A204.1 (cell line): ENCODE data around the gene C20orf204.

Experiments
- FAIRE-seq: peaks from 2 replicates; lab custom pipeline; 2012; peaks lifted over from hg19 to GRCh38; lab: Jason Lieb, UNC

C20orf204 gene

DNA sequence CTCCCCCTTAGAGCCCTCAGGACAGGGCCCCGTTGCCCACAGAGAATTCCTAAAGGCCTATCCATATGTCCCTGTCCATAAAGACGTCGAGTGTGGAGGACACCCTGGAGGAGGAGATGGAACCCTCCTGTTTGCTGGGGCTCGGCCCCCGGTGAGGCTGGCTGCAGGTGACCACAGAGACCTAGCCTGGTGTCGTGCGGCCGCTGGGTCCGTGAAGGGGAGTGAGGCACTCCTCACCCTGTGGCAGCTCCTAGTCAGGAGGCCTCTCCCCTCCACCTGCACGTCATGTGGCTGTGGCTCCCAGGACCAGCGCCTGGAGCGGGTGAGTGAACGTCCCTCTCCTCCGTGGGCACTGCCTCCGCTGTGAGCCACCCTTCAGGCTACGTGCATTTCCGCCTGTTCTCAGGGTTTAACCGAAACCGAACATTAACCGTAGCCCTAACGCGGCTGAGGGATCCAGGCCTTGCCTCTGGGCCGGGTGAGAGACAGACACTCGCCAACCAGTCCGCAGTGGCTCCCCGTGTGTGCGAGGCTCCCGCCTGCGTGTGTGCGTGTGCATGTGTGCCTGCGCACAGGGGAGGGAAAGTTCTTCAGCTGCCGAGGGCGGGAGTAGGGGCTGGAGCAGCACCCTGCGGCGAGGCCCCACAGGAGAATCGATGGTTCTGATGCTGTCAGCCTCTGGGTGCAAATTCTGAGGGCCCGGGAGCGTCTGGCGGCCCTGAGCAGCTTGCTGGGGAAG is 21.1 kb downstream of the C20orf204 start:
- FAIRE-seq, result no peak

DNA sequence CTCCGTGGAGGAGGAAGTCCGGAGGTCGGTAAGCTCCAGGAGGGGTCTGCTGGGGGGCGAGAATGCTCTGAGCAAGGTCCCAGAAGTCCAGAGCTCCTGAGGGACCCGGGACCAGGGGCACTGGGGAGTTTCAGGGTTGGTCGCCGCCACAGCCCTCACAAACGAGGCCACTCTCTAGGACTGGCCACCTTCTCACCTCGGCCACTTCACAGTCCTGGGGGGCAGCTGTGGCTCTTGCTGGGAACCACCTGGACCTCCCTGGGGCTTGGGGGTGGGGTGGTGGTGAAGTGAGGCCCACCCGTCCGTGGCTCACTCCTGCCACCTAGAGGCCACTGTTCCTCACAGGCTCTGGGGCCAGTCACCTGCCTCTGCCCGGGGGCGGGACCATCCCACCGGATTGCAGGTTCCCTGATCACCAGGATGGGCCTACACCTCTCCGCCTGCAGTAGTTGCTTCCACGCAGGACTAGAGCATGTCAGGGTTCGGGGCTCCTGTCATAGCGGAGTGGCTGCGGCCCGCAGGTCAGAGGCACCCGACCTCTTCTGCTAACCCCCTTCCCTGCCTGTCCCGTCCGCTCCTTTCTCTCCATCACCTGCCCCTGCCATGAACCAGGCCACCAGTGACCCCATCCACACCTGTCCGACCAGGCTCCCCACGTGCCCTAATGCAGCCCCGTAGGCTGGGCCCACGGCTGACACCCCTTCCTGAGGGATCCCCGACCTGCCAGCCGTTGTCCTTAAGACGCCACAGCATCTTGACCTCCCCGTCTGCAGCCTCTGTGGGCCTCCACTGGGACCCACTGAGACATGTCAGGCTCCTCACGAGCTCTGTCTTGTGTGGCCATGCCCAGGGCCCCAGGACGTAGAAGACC is 21.9 kb downstream of the C20orf204 start:
- FAIRE-seq, result no peak

DNA sequence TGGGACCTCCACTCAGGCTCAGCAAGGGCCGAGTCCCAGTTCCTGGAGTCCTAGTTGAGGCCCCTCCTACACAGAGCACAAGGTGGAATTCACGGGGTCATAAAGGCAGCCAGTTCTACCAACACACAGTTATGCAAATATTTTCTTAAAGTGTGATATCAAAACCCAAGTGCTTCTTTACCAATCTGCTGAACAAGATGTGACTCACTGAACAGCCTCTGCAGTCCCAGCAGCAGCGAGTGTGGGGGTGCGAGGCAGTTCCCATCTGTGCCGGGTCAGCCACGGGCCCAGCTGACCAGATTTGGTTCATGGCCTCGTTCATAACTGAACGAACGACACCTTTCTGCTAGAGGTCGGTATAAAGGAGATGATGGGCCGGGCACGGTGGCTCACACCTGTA is 22.6 kb downstream of the C20orf204 start:
- no peak for FAIRE-seq

DNA sequence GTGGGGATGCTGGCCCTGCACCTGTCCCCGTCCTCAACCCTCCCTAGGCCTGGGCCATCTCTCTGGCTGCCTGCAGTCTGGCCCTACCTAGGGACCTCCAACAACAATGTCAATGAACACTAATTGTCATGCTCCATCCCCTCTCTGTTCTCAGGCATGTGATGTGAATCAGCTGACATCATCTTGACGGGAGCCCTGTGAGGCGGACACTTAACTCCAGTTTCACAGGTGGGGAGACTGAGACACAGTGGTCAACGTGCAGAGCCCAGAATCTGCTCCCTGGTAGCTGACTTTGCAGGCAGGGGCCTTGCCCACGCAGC is 26.3 kb downstream of the C20orf204 start:
- no peak for FAIRE-seq

DNA sequence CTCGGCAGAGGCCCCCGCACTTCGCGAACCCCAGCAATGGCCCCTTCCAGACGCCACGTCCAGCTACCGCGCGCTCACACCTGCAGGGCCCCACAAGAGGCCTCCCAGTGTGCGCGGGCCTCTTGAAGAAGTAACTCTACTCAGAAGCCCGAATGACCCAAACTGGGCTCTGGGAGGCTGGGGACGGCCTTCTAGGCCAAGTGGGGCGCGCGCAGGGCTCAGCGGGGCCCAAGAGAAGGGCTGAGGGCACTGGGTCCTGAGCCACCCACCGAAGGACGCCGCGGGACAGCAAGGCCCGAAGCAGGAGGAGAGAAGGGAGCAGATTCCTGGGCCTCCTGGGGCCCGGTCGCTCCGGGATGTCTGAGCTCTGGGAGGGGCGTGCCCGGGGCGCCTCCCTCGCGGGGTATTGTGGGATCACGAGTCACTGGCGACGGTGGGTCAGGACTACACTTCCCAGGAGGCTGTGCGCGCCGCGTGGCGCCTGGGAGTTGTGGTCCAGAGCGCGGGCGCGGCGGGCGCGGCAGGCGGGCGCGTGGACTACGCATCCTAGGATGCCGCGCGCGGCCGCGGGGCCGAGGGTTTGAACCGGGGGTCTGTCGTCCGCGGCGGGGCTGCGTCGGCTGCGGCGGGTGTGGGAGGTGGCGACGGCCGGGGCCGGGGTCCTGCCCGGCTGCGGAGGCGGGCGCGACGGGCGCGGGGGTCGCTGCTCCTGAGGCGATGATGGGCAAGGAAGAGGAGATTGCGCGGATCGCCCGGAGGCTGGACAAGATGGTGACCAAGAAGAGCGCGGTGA is 26.8 kb downstream of the C20orf204 start, which contains the start of gene TCEA2:
Gene TCEA2, plus strand, starts transcription at position 603 of the 793 bp plus-strand sequence. Its CDS starts 115 bp downstream, at position 718.
- no peak for FAIRE-seq

DNA sequence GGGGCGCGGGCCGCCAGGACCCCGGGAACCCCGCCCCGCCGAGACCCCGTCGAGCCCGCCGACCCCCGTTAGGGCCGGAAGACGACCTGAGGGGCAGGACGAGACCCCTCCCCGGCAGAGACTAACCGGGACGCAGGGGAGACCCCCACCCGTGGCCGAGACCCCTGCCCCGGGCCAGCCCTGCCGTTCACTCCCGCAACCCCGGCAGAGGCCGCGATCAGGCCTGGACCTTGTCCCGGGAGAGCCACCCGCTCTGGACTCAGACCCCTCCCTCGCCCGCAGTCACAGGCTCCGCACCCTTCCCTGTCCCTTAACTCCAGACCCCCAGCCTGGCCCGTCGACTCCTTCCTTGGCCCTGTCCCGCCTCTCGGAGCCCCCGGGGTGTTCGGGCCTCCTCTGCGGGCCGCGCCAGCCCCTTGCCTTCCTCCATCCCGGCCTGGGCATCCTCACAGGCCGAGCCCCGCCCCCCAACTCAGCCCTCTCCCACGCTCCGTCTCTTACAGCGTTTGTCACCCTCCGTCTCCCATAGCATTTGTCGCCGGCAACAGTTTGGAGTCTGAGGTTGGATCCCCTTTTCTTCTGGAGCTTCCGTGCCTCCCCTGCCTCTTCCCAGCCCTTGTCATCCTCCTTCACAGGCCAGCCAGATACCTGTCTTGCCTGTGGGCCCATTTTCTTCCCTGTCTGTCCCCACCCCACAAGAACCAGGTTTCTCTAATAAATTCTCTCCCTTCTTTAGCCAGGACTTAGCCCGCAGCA is 27.6 kb downstream of the C20orf204 start:
- FAIRE-seq, result no peak

DNA sequence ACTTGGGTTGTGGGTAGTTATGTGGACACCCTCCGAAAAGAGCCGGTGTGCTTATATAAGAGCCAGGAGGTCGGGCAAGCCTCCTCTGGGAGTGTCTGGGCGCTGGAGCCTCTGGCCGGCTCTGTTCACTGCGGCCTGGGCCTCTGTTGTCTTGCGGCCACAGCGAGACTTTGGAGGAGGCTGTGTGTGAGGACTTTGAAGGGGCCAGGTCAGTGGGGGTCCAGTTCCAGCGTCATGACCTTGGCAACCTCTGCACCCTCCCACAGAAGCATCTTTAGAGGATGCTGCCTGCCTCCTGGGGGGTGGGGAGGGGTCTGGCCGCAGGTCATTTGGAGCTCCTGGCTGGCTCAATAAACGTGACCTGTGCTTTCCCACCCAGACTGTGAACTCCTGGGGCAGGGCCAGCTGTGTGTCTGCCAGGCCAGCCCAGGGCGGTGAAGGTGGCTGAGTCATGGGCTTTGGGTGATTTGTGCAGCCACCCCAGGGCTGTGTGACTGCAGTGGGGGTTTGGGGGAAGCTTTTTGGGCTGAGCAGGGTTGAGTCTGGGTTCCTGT is 28.2 kb downstream of the C20orf204 start:
- no peak for FAIRE-seq

DNA sequence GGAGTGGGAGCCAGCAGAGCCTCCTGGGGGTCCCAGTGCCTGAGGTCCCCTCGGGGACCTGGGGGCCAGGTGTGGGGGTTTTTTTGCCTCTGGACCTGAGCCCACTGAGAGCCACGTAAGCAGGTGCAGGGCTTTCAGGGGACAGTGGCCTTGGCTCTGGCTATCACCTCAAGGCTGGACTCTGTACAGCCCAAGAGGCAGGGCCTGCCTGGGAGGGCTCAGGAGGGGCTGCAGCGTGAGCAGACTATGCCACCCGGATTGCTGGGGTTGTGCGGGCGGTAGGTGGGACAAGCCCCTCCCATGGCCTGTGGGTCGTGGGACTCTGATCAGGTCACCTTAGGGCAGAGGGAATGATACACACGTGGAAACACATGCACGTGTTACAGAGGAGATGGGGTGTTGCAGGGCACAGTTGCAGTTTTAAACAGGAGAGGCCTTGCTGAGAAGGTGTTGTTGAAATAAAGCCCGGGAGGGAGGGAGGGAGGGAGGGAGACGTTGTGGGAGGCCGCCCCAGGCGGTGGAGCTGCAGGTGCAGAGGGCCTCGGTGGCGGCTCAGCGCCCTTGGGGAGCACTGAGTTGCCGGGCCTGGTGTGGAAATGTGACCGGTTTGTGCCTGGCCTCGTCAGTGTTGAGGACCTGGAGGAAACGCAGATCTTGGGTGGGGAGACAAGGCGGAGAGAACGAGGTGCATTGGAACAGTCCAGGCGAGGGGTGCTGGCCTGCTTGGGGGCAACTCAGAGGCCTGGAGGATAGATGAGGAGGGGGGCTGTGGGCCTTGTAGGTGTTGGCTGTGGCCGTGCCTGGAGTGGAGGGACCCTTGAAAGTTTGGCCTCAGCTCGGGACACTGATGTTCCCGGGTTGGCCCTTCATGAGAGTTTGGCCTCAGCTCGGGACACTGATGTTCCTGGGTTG is 29.3 kb downstream of the C20orf204 start:
- FAIRE-seq, result no peak

DNA sequence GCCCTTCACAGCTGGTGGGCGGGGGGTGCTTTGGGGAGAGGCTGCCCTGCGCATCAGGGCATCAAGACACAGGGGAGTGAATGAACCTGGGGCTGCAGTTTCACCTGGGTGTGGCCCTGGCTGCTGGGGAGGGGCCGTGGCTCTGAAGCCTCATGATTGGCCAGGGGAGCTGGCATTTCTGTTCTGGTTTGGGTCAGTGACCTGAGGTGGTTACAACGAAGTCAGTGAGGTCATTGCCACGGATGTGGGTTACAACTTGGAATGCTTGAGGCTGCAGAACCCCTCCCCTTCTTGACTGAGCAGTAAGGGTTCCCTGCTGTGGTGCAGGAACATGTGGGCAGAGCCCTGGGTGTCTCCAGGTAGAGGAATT is 30.0 kb downstream of the C20orf204 start:
- no peak for FAIRE-seq

DNA sequence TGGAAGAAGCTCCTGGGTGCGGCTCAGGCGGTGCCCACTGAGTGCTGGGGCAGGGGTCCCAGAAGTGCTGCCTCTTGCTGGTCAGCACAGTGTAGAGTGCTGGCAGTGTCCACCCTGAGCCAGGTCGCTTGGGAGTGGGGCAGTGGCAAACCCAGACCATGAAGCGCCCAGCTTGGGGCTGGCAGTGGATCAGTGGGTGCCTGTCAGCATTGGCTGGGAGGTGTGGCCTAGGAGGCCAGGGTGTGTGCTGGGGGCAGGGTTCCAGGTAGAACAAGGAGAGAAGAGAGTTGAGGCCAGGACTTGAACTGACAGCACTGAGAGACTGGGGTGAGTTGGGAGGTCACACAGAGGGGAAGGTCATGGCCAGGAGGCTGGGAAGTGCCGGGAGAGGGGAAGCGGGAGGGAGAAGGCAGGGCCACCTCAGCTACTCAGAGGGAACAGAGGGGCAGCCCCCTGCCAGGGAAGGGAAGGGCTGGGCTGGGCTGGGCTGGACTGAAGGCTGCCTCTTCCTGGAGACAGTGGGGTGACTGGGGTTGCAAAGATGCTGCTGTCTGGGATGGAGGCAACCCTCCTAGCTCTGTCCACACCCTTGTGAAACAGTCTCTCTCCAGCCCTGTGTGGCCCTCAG is 31.1 kb downstream of the C20orf204 start:
- FAIRE-seq, result no peak

DNA sequence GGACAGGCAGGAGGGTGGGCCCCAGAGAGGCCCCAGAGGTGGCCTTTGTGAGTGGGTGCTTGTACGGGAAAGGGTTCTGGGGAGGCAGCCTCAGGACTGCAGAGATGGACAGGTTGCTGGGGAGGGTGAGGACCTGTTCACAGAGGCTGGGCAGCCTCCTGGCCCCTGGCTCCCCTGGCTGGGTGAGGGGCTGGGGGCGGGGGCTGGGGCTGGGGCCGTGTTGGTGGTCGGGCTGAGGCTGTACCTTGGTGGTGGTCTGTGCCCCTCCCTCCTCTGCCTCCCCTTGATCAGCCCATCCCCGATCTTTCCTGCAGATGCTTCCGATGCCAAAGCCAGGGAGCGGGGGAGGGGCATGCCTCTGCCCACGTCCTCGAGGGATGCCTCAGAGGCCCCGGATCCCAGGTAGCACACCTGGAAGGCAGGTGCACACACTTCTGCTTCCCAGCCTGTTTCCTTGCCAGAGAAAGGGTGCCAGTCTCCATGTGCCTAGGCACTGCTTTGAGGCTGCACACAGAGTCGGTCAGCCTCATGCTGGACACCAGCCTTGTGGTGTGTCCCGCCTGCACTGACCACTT is 31.8 kb downstream of the C20orf204 start:
- FAIRE-seq, result no peak

DNA sequence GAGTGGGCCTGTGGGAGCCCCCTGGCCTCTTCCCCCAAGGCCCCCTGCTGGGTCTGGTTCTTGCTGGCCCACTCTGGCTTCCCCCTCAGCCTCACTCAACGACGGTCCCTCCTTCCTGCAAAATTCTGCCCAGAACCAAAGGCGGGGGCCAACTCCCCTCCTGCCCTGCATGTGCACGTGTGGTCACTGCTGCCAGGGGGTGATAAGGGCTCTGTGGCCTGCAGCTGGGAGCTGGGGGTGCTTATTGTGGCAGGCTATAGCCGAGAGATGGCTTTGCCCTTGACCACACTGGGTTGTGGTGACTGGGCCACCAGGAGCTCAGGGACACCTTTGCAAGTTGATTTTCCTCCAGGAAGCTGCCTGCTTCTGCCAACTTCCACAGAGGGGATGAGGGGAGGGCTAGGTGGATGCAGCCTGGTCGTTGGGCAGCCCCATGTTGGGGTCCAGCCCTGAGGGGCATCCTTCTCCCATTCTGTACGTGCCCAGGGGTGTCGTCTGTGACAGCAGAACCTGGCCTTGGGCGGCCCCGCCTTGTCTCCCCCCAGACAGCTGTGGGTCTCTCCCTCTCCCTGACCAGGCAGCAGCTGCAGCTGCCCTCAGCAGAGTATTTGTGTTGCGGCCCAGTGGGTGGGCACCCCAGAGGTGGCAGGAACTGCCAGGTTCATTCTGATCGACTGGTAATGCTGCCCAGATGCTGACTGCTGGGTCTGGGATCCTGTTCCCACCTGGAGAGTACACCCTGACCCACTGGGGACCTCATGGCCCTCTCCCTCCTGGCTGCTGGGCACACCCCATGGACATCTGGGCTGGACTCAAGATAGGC is 32.6 kb downstream of the C20orf204 start:
- no peak for FAIRE-seq

DNA sequence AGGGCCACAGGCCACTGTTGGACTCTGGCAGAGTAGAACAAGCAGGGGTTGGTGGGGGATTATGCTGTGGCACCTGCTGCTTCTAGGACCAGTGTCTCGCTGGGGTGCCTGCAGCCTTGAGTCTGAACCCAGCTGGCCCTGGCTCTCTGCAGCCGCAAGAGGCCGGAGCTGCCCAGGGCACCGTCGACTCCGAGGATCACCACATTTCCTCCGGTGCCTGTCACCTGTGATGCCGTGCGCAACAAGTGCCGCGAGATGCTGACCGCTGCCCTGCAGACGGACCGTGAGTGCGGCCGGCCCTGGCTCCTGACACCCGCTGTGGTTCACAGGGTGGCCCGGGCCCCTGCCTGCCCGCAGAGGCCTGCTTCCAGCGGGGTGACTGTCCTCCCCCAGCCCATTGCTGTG is 33.2 kb downstream of the C20orf204 start:
- FAIRE-seq, result no peak

DNA sequence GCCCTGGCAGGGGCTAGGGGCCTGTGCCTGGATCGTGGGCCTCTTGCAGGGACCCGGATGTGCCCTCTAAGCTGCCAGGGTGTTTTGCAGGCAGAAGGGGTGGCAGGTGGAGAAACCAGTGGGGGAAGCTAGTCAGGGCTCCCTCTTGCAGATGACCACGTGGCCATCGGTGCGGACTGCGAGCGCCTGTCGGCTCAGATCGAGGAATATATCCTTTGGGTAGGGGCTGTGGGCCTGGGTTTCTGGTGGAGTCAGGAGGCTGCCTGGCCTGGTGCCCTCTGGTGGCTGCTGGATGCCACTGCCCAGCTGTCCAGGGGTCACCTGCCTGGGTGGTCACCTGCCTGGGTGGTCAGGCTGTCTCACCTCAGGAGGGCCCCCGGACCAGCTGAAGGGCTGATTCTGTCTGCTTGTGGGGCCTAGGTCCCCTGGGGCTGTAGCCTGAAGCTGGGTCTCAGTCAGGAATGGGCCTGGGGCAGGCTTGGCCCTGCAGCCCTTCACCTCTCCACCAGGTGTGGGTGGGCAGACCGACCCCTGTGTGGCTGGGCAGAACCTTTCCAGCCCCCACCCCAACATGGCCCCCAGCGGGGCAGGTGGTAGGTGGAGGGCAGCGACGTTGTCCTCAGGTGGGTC is 33.7 kb downstream of the C20orf204 start:
- no peak for FAIRE-seq

DNA sequence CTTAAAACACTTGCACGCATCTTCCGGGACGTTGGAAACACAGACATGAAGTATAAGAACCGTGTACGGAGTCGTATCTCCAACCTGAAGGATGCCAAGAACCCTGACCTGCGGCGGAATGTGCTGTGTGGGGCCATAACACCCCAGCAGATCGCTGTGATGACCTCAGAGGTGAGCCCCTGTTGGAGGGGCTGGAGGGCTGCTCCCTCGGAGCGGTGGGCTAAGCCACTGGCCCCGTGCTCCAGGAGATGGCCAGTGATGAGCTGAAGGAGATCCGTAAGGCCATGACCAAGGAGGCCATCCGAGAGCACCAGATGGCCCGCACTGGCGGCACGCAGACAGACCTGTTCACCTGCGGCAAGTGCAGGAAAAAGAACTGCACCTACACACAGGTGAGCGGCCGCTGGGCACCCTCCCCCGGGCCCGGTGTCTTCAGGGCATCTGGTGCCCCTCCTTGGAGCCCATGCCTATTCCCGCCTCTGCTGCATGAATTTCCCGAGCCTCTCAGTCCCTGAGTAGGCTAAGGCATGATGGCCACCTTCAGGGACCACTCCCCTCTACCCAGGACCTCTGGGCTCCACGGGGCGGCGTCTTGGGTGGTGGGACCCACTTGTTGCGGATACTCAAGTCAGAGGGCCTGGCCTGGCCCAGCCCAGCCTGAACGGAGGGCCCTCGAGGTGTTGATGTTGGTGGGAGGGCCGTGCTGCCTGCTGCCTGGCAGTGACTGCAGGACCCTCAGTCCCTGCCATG is 34.4 kb downstream of the C20orf204 start:
- FAIRE-seq, result no peak

DNA sequence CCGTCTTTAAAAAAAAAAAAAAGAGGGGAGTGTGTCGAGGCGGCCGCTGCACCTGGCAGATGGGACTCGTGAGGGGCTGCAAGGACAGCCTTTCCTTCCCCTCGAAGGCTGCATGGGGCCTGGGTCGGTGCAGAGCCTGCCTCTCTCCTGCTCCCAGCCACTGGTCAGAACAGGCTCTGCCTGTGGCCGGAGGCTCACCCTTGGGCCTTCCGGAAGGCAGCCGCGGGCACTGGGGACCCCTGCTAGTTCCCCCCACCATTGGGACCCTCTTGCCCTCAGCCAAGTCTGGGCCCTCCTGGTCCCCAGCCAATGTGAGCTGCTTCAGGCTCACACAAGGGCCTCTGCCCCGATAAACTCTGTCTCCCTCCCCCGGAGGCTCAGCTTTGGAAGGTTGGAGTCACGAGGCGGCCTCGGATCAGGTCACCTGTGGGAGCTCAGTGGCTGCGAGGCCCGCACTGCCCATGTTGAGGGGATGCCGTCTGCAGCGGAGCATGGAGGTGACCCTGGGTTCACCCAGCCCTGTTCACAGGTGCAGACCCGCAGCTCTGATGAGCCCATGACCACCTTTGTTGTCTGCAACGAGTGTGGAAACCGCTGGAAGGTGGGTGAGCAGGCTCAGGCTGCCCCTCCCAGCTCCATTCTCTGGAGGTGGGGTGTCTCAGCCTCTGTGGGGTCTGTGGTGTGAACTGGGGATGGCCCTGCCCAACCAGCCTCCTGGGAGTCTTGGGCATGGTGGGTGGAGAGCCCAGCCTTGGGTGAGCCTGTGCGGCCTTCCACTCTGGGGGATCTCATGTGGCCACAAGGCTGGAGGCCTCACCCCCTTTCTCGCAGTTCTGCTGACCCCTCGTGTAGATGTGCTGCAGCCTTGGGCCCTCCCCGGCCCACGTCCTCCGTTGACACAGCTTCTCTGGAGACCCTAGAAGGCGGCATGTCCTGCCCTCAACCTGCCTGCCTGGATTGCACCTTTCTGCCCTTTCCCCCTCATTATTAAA is 35.7 kb downstream of the C20orf204 start:
- no peak for FAIRE-seq
